ENCODE results near the gene TLN1. TPM values are rescaled to one million over a fixed set of nuclear protein-coding genes. Genes with fewer than 3 reads are reported as not detected.

The TLN1 gene
- total RNA-seq, 1 experiment from 2014 or later: 122 TPM

- in situ Hi-C loops (cut with HindIII; ENCODE audit: low pct_unique_long_range_greater_than_20kb, low sequenced_read_pairs): no loop called here
- no peak for DNase-seq (ENCODE audit: low read depth)
Observed at GRCh38 chr9:35716230-35716629, 15.8 kb downstream of the TLN1 start.

GRCh38 chr9:35714579-35715252, 17.3 kb downstream of the TLN1 start:
- in situ Hi-C loops (cut with HindIII; ENCODE audit: low pct_unique_long_range_greater_than_20kb, low sequenced_read_pairs): no loop called here

GRCh38 chr9:35714123-35714522, 17.9 kb downstream of the TLN1 start:
- in situ Hi-C loops (cut with HindIII; ENCODE audit: low pct_unique_long_range_greater_than_20kb, low sequenced_read_pairs): no loop called here
- no peak for DNase-seq (ENCODE audit: low read depth)

More at GRCh38 chr9:35714579-35715252, 17.3 kb downstream of the TLN1 start:
- DNase-seq (ENCODE audit: low read depth): no peak

GRCh38 chr9:35713578-35713977, 18.4 kb downstream of the TLN1 start:
- no peak for DNase-seq (ENCODE audit: low read depth)
- in situ Hi-C loops (cut with HindIII; ENCODE audit: low pct_unique_long_range_greater_than_20kb, low sequenced_read_pairs): no loop called here

- DNase-seq (ENCODE audit: low read depth): no peak
- in situ Hi-C loops (cut with HindIII; ENCODE audit: low pct_unique_long_range_greater_than_20kb, low sequenced_read_pairs): no loop called here
Observed at GRCh38 chr9:35712762-35713400, 19.1 kb downstream of the TLN1 start.

GRCh38 chr9:35711501-35712428, 20.2 kb downstream of the TLN1 start:
- in situ Hi-C loops (cut with HindIII; ENCODE audit: low pct_unique_long_range_greater_than_20kb, low sequenced_read_pairs): no loop called here
- DNase-seq (ENCODE audit: low read depth): no peak

- in situ Hi-C loops (cut with HindIII; ENCODE audit: low pct_unique_long_range_greater_than_20kb, low sequenced_read_pairs): no loop called here
- no peak for DNase-seq (ENCODE audit: low read depth)
Observed at GRCh38 chr9:35710818-35711500, 21.0 kb downstream of the TLN1 start.

GRCh38 chr9:35708146-35708545, 23.8 kb downstream of the TLN1 start:
- in situ Hi-C loops (cut with HindIII; ENCODE audit: low pct_unique_long_range_greater_than_20kb, low sequenced_read_pairs): no loop called here

GRCh38 chr9:35706951-35707350, 25.0 kb downstream of the TLN1 start:
- no peak for DNase-seq (ENCODE audit: low read depth)
- in situ Hi-C loops (cut with HindIII; ENCODE audit: low pct_unique_long_range_greater_than_20kb, low sequenced_read_pairs): no loop called here

More at GRCh38 chr9:35708146-35708545, 23.8 kb downstream of the TLN1 start:
- no peak for DNase-seq (ENCODE audit: low read depth)

- in situ Hi-C loops (cut with HindIII; ENCODE audit: low pct_unique_long_range_greater_than_20kb, low sequenced_read_pairs): no loop called here
Observed at GRCh38 chr9:35705836-35706430, 26.1 kb downstream of the TLN1 start.

GRCh38 chr9:35705372-35705771, 26.6 kb downstream of the TLN1 start:
- no peak for DNase-seq (ENCODE audit: low read depth)
- in situ Hi-C loops (cut with HindIII; ENCODE audit: low pct_unique_long_range_greater_than_20kb, low sequenced_read_pairs): no loop called here

More at GRCh38 chr9:35705836-35706430, 26.1 kb downstream of the TLN1 start:
- DNase-seq (ENCODE audit: low read depth): no peak

- in situ Hi-C loops (cut with HindIII; ENCODE audit: low pct_unique_long_range_greater_than_20kb, low sequenced_read_pairs): no loop called here
- no peak for DNase-seq (ENCODE audit: low read depth)
Observed at GRCh38 chr9:35703906-35704672, 27.9 kb downstream of the TLN1 start.

GRCh38 chr9:35702696-35703095, 29.3 kb downstream of the TLN1 start:
- DNase-seq (ENCODE audit: low read depth): no peak
- in situ Hi-C loops (cut with HindIII; ENCODE audit: low pct_unique_long_range_greater_than_20kb, low sequenced_read_pairs): no loop called here

GRCh38 chr9:35700942-35701341, 31.1 kb downstream of the TLN1 start:
- in situ Hi-C loops (cut with HindIII; ENCODE audit: low pct_unique_long_range_greater_than_20kb, low sequenced_read_pairs): no loop called here
- DNase-seq (ENCODE audit: low read depth): no peak

GRCh38 chr9:35700031-35700430, 32.0 kb downstream of the TLN1 start:
- DNase-seq (ENCODE audit: low read depth): no peak
- in situ Hi-C loops (cut with HindIII; ENCODE audit: low pct_unique_long_range_greater_than_20kb, low sequenced_read_pairs): no loop called here

- in situ Hi-C loops (cut with HindIII; ENCODE audit: low pct_unique_long_range_greater_than_20kb, low sequenced_read_pairs): no loop called here
- no peak for DNase-seq (ENCODE audit: low read depth)
Observed at GRCh38 chr9:35698231-35698630, 33.8 kb downstream of the TLN1 start.

GRCh38 chr9:35697486-35697885, 34.5 kb downstream of the TLN1 start:
- no peak for DNase-seq (ENCODE audit: low read depth)
- in situ Hi-C loops (cut with HindIII; ENCODE audit: low pct_unique_long_range_greater_than_20kb, low sequenced_read_pairs): no loop called here
